H1 (cell line): ENCODE measurements around the gene STX18. TPM values are rescaled to one million over a fixed set of nuclear protein-coding genes. Genes with fewer than 3 reads are reported as not detected.

Experiments used
- CTCF ChIA-PET: fragments of 300-600 bp; sonication (Branson Sonifier 250); formaldehyde crosslinking; loops from one replicate; lab custom pipeline; 2021; ENCODE audit not compliant: partially characterized antibody; lab: Charles Lee
- POLR2A ChIA-PET: fragments of 300-600 bp; sonication (Branson Sonifier 250); formaldehyde crosslinking; loops from one replicate; lab custom pipeline; 2021; ENCODE audit warnings: inconsistent platforms; ENCODE audit not compliant: partially characterized antibody; lab: Charles Lee
- DNase-seq, 2 experiments: peaks; one replicate each; pipeline versions ENCODE4 v3.0.0 to v3.0.0-alpha.2; 2010 to 2022; ENCODE audit warnings: low spot score in 2 of 2, low read depth in 1 of 2, mixed read lengths in 1 of 2
- FAIRE-seq: peaks from 2 replicates; lab custom pipeline; 2011; peaks lifted over from hg19 to GRCh38; lab: Jason Lieb, UNC
- H2AFZ ChIP-seq: 2 replicates; pipeline ENCODE4 v1.8.1; 2012; ENCODE audit warnings: low read length, inconsistent platforms
- H2AK5ac ChIP-seq: 2 replicates; pipeline ENCODE4 v1.6.1; 2013; ENCODE audit warnings: low read depth, low read length
- H2BK120ac ChIP-seq: replicated peaks from 2 replicates; pipeline ENCODE3; 2013; ENCODE audit warnings: low read depth, low read length, inconsistent platforms
- H2BK12ac ChIP-seq: 2 replicates; pipeline ENCODE4 v1.6.1; 2013; ENCODE audit warnings: low read depth, low read length
- H2BK15ac ChIP-seq: 2 replicates; pipeline ENCODE4 v1.6.1; 2013; ENCODE audit warnings: low read length
- H2BK20ac ChIP-seq: 2 replicates; pipeline ENCODE4 v1.6.1; 2013; ENCODE audit warnings: low read length
- H2BK5ac ChIP-seq: 2 replicates; pipeline ENCODE4 v1.6.1; 2013; ENCODE audit warnings: low read depth, low read length
- H3K14ac ChIP-seq: 2 replicates; pipeline ENCODE4 v1.6.1; 2013; ENCODE audit warnings: inconsistent platforms; ENCODE audit not compliant: insufficient read length
- H3K18ac ChIP-seq: 2 replicates; pipeline ENCODE4 v1.6.1; 2013; ENCODE audit warnings: low read length; ENCODE audit errors: extremely low read depth
- H3K23ac ChIP-seq: 2 replicates; pipeline ENCODE4 v1.6.1; 2013; ENCODE audit warnings: inconsistent platforms; ENCODE audit not compliant: insufficient read length
- H3K23me2 ChIP-seq: 2 replicates; pipeline ENCODE4 v1.6.1; 2013; ENCODE audit warnings: low read depth, low read length
- H3K27ac ChIP-seq: 2 replicates; pipeline ENCODE4 v1.6.1; 2011; ENCODE audit warnings: low read depth, low read length, inconsistent platforms
- H3K27me3 ChIP-seq, 4 experiments: replicated peaks in 1 of 4; 1 replicate in 1 of 4; 2 replicates in 3 of 4; pipeline versions ENCODE4 v1.6.1 to v1.8.1; 2011 to 2013; ENCODE audit warnings: low read length in 3 of 4, mild to moderate bottlenecking in 3 of 4, inconsistent platforms in 2 of 4, mixed read lengths in 2 of 4, moderate library complexity in 1 of 4; ENCODE audit not compliant: control insufficient read depth in 3 of 4, insufficient read depth in 3 of 4; ENCODE audit errors: extremely low read depth in 1 of 4
- H3K36me3 ChIP-seq, 4 experiments: 2 replicates each; pipeline versions ENCODE4 v1.6.1 to v1.8.1; 2011 to 2013; ENCODE audit warnings: mild to moderate bottlenecking in 4 of 4, low read length in 3 of 4, moderate library complexity in 2 of 4, control low read depth in 1 of 4, inconsistent platforms in 1 of 4; ENCODE audit not compliant: insufficient read depth in 4 of 4, control insufficient read depth in 2 of 4
- H3K4ac ChIP-seq: replicated peaks from 2 replicates; pipeline ENCODE3; 2013; ENCODE audit warnings: low read length, low read depth, mixed read lengths, inconsistent platforms; ENCODE audit not compliant: insufficient read length
- H3K4me1 ChIP-seq, 4 experiments: replicated peaks in 1 of 4; 1 replicate in 1 of 4; 2 replicates in 3 of 4; pipeline versions ENCODE4 v1.6.1 to v1.8.1; 2011 to 2013; ENCODE audit warnings: low read length in 3 of 4, inconsistent platforms in 2 of 4, mixed read lengths in 1 of 4; ENCODE audit not compliant: insufficient read depth in 4 of 4, control insufficient read depth in 3 of 4
- H3K4me2 ChIP-seq, 2 experiments: 2 replicates each; pipeline versions ENCODE4 v1.6.1 to v1.8.1; 2011 to 2013; ENCODE audit warnings: low read depth in 2 of 2, low read length in 2 of 2, control low read depth in 1 of 2, inconsistent platforms in 1 of 2, mild to moderate bottlenecking in 1 of 2; ENCODE audit not compliant: insufficient read depth in 1 of 2
- H3K4me3 ChIP-seq, 4 experiments: fragments of 200-600, 300-600 bp in 1 of 4; sonication (generic), shearing (Covaris generic), sonication (Bioruptor Twin) in 1 of 4; 2 replicates each; pipeline versions ENCODE4 v1.5.1 to v1.8.1; 2011 to 2016; ENCODE audit warnings: low read length in 4 of 4, low read depth in 3 of 4, control low read depth in 2 of 4, inconsistent platforms in 2 of 4, mild to moderate bottlenecking in 2 of 4, mixed read lengths in 1 of 4, moderate library complexity in 1 of 4; ENCODE audit not compliant: insufficient read depth in 2 of 4; ENCODE audit errors: extremely low read depth in 1 of 4
- H3K56ac ChIP-seq: replicated peaks from 2 replicates; pipeline ENCODE3; 2013; ENCODE audit warnings: low read depth, mild to moderate bottlenecking, mixed read lengths, low read length, inconsistent platforms; ENCODE audit not compliant: insufficient read length
- H3K79me1 ChIP-seq: 2 replicates; pipeline ENCODE4 v1.6.1; 2013; ENCODE audit warnings: low read depth, low read length, control low read depth
- H3K79me2 ChIP-seq, 2 experiments: 2 replicates each; pipeline versions ENCODE4 v1.6.1 to v1.8.1; 2012 to 2013; ENCODE audit warnings: low read length in 2 of 2, mild to moderate bottlenecking in 2 of 2, inconsistent platforms in 1 of 2; ENCODE audit not compliant: insufficient read depth in 2 of 2, control insufficient read depth in 1 of 2
- H3K9ac ChIP-seq, 4 experiments: replicated peaks in 1 of 4; 1 replicate in 1 of 4; 2 replicates in 3 of 4; pipeline versions ENCODE4 v1.6.1 to v1.8.1; 2011 to 2013; ENCODE audit warnings: low read depth in 3 of 4, low read length in 3 of 4, control low read depth in 2 of 4, mild to moderate bottlenecking in 2 of 4, moderate library complexity in 2 of 4, inconsistent platforms in 1 of 4; ENCODE audit errors: extremely low read depth in 1 of 4
- H3K9me3 ChIP-seq, 2 experiments: 2 replicates each; pipeline versions ENCODE4 v1.6.1 to v1.8.1; 2012 to 2013; ENCODE audit warnings: mild to moderate bottlenecking in 2 of 2, moderate library complexity in 2 of 2, control low read depth in 1 of 2, inconsistent platforms in 1 of 2, low read depth in 1 of 2, low read length in 1 of 2, mixed read lengths in 1 of 2; ENCODE audit not compliant: insufficient read depth in 2 of 2
- H4K20me1 ChIP-seq, 2 experiments: replicated peaks in 1 of 2; 2 replicates each; pipeline versions ENCODE3 to v1.8.1; 2011 to 2013; ENCODE audit warnings: inconsistent platforms in 2 of 2, low read length in 2 of 2, mild to moderate bottlenecking in 1 of 2; ENCODE audit not compliant: insufficient read depth in 2 of 2, control insufficient read depth in 1 of 2
- H4K5ac ChIP-seq: 2 replicates; pipeline ENCODE4 v1.6.1; 2013; ENCODE audit warnings: low read length, low read depth, mixed read lengths, inconsistent platforms; ENCODE audit not compliant: insufficient read length
- H4K8ac ChIP-seq: 2 replicates; pipeline ENCODE4 v1.8.0; 2013; ENCODE audit warnings: mild to moderate bottlenecking, moderate library complexity, low read length, inconsistent platforms; ENCODE audit not compliant: insufficient read depth; ENCODE audit errors: extremely low read depth
- H4K91ac ChIP-seq: replicated peaks from 2 replicates; pipeline ENCODE3; 2013; ENCODE audit warnings: low read length, mixed read lengths, inconsistent platforms; ENCODE audit not compliant: insufficient read length
- CHD1 ChIP-seq: IDR thresholded peaks from 2 replicates; pipeline ENCODE4 v1.6.1; 2012; ENCODE audit warnings: low read depth, low read length, improper control_type of control experiment
- JUN ChIP-seq: IDR thresholded peaks from 2 replicates; pipeline ENCODE4 v1.6.1; 2011; ENCODE audit warnings: low read depth, mild to moderate bottlenecking, improper control_type of control experiment, low read length
- KDM5A ChIP-seq: fragments of 200-600 bp; IDR thresholded peaks from 2 replicates; pipeline ENCODE4 v1.7.1; 2012; ENCODE audit warnings: mild to moderate bottlenecking, low read length, inconsistent platforms, mixed read lengths
- POU5F1 ChIP-seq: IDR thresholded peaks from 2 replicates; pipeline ENCODE4 v1.6.1; 2011; ENCODE audit warnings: low read depth, mild to moderate bottlenecking, low read length, moderate library complexity
- ZNF274 ChIP-seq: IDR thresholded peaks from 2 replicates; pipeline ENCODE4 v1.7.0; 2012; ENCODE audit warnings: low read length, borderline replicate concordance; ENCODE audit errors: extremely low read depth
- whole genome bisulfite sequencing, 2 experiments: shearing (Covaris generic) in 1 of 2; methylation state at CpG; one replicate each; pipeline versions ENCODE4 v1.1.6 to v1.1.7; 2013 to 2015; ENCODE audit warnings: low lambda C conversion rate in 2 of 2, mixed read lengths in 2 of 2, inconsistent platforms in 1 of 2, low coverage in 1 of 2, missing lambda C conversion rate in 1 of 2; ENCODE audit not compliant: insufficient replicate concordance in 2 of 2, insufficient coverage in 1 of 2, insufficient read length in 1 of 2; ENCODE audit errors: extremely low coverage in 1 of 2, missing lambda C conversion rate in 1 of 2; 5-methylcytosine and 5-hydroxymethylcytosine counted together
- polyA plus RNA-seq, 7 experiments: library from polyadenylated mRNA; depleted of rRNA in 3 of 7; stranded (reverse) in 5 of 7; unstranded in 2 of 7; fragments of >200 nt in 5 of 7; fragments of 200-250 nt in 2 of 7; gene quantifications; 1 replicate in 5 of 7; 2 replicates in 1 of 7; 4 replicates in 1 of 7; pipeline versions ENCODE4 v1.2.1 to v1.2.3, GENCODE V29; 2011 to 2013; ENCODE audit warnings: missing spikeins in 2 of 7, mixed read lengths in 2 of 7
- total RNA-seq: library from RNA; stranded (reverse); fragmentation: NEBNext Ultra II Directional; extraction: Animal tissue kit (Norgen Biotek cat#: 25700); gene quantifications from 2 replicates; pipeline ENCODE4 v1.2.1, GENCODE V29; 2021

Gene STX18
- total and polyA plus RNA-seq, 2 of the 8 experiments (the other 6 are each of a cell fraction or from before 2014, with no cell fraction given): 14.6 to 18.3 TPM

- no peak for FAIRE-seq
- H3K4me3 ChIP-seq: no peak overlapping the region
Measured at GRCh38 chr4:4388836-4389575, 152.8 kb downstream of the STX18 start.

More at GRCh38 chr4:4388836-4389575, 152.8 kb downstream of the STX18 start:
- H4K8ac ChIP-seq: no peak overlapping the region
- H4K20me1 ChIP-seq: peaks cover 0 to 7% of the 10 kb centered on the region in 2 experiments
- H3K23ac ChIP-seq: no peak overlapping the region
- no peak overlapping the region for H3K14ac ChIP-seq
- CTCF ChIA-PET: interaction anchor here (0.6 kb wide), 1 partner anchor 118 kb away, joined by 3 read pairs; no protein-coding TSS in a partner anchor
- H3K56ac ChIP-seq: no peak overlapping the region
- H3K4ac ChIP-seq: no peak overlapping the region
- no peak overlapping the region; the same call in 1 of the 2 replicates for H2BK12ac ChIP-seq
- H4K5ac ChIP-seq: no peak overlapping the region
- WGBS, 2 experiments: 75% methylated on average over 14 of the region's 18 CpGs; no CpG with 5 or more reads in 1 of the 2 experiments
- H3K27ac ChIP-seq: no peak overlapping the region
- H3K9me3 ChIP-seq: no peaks in the 10 kb centered on the region
- no peak overlapping the region for H2BK20ac ChIP-seq
- no peak overlapping the region for H2AFZ ChIP-seq
- H2BK5ac ChIP-seq: no peak overlapping the region
- POLR2A ChIA-PET: interaction anchor here (1.1 kb wide), 1 partner anchor 24 kb away, joined by 3 read pairs; no protein-coding TSS in a partner anchor
- no peak overlapping the region for H2BK120ac ChIP-seq
- H3K27me3 ChIP-seq: peaks cover 8 to 35% (median 25%) of the 10 kb centered on the region in 4 experiments; a peak in 6 of 7 replicates
- no peak overlapping the region for H4K91ac ChIP-seq
- peaks cover 0 to 6% (median under 1%) of the 10 kb centered on the region in 4 experiments; a peak in 3 of 7 replicates for H3K4me1 ChIP-seq
- no peak overlapping the region for H2AK5ac ChIP-seq
- TF ChIP-seq KDM5A (no peak), JUN (no peak), ZNF274 (no peak), POU5F1 (no peak), CHD1 (no peak)
- H3K4me2 ChIP-seq: no peak overlapping the region; a peak in 1 of 4 replicates
- H3K23me2 ChIP-seq: peaks cover 18% of the 10 kb centered on the region; the same call in 1 of the 2 replicates
- 0 out of 2 replicates have a peak, but pooled peaks cover 2% of the 10 kb centered on the region for H3K79me1 ChIP-seq
- H3K79me2 ChIP-seq: no peaks in the 10 kb centered on the region
- H3K36me3 ChIP-seq: peaks cover 2 to 9% (median 6%) of the 10 kb centered on the region in 4 experiments; a peak in 6 of 8 replicates
- H3K18ac ChIP-seq: no peak overlapping the region
- no peak for DNase-seq
- H2BK15ac ChIP-seq: no peak overlapping the region
- no peak overlapping the region for H3K9ac ChIP-seq
